Measurements from ENCODE around the gene RNF32.

Gene RNF32

DNA sequence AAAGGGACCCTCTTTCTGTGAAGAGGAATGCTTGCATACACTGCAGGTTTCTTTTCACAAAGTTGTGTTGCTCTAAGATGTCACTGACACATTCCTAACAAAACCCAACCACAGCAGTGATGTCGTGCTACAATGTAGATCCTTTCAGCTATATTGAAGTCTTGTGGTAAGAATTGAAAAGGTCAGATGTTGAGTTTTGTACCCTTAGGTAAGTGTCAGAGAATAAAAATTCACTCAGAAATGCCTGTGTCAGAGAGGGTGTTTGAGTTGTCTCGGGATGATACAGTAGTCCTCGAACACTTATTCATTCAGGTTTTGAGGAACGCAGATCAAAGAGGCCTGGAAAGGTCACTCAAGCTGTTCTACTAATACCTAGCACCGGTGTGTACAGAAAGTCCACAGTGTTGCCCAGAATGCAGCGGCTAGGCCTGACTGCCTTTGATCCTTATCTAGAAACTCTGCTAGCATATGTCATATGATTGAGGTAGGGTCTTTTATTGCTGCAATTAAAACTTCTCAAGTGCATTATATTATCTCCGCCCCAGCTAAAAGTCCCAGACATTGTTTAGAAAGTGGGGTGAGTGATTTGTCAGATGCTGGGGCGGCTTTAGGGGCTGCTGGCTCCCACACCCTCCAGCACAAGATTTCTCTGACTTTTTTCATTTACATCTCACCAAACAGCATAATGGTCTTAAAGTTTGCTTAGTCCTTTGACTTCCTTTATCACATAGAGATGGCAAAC is 26.0 kb downstream of the RNF32 start:
- DNase-seq: no peak
- TF ChIP-seq, protein P1, sequence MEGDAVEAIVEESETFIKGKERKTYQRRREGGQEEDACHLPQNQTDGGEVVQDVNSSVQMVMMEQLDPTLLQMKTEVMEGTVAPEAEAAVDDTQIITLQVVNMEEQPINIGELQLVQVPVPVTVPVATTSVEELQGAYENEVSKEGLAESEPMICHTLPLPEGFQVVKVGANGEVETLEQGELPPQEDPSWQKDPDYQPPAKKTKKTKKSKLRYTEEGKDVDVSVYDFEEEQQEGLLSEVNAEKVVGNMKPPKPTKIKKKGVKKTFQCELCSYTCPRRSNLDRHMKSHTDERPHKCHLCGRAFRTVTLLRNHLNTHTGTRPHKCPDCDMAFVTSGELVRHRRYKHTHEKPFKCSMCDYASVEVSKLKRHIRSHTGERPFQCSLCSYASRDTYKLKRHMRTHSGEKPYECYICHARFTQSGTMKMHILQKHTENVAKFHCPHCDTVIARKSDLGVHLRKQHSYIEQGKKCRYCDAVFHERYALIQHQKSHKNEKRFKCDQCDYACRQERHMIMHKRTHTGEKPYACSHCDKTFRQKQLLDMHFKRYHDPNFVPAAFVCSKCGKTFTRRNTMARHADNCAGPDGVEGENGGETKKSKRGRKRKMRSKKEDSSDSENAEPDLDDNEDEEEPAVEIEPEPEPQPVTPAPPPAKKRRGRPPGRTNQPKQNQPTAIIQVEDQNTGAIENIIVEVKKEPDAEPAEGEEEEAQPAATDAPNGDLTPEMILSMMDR (IDR thresholded peaks at IDR 0.05; ENCODE audit: low read depth, low read length): no peak
- Histone ChIP-seq H3K4me1 (peaks cover 4% of the 10 kb centered on the region), H3K9me3 (no peaks in the 10 kb centered on the region), H3K36me3 (0 out of 2 replicates have a peak, but pooled peaks cover 5% of the 10 kb centered on the region), H3K4me3 (ENCODE audit: low read depth, low read length) (no peak overlapping the region), H3K27me3 (no peaks in the 10 kb centered on the region)

DNA sequence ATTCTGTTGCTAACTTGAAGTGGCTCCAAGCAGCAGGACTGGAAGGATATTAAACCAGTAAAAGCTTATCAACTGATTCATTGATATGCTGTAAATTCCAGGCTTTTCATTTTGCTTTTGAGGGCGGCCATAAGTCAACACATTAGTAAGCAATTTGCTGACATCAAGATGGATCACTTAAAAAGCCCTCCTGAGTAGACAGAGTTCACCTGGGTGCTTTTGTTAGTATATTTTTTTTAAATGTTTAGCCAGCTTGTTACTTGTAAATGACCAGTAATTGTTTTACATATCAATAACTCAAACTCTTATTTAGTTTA is 26.5 kb downstream of the RNF32 start:
- no peak overlapping the region for H3K4me3 ChIP-seq (ENCODE audit: low read depth, low read length)
- DNase-seq: no peak
- no peaks in the 10 kb centered on the region for H3K27me3 ChIP-seq
- peaks cover 4% of the 10 kb centered on the region for H3K4me1 ChIP-seq
- TF ChIP-seq, protein P1 (IDR thresholded peaks at IDR 0.05; ENCODE audit: low read depth, low read length): no peak
- H3K36me3 ChIP-seq: 0 out of 2 replicates have a peak, but pooled peaks cover under 1% of the 10 kb centered on the region
- H3K9me3 ChIP-seq: no peaks in the 10 kb centered on the region

DNA sequence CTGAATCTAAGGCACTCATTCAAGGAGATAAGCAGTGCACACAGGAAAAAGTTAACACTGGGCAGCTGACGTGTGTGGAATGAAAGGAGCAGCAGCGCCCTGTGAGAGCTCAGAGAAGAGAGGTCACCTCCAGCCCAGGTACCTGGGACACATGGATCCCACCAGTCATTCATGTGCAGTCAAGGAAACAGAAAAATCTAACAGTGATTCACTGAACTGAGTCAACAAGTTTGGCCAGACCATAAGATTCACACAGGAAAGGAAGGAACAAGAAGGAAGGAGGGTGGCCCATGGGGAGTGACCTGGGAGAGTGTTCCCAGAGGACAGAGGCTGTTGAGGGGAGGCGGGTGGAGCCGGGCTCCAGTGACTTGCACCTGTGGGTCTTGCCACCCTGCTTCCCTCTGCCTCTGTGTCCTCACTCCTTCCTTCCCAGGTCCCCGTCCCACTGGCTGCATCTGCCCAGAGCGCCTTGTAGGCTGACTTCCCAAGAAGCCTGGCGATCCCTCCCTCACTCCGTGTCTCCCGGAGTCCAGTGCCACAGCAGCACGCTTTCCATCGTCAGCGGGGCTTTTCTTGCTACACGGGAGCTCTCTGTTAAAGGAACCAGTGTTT is 27.7 kb downstream of the RNF32 start:
- Histone ChIP-seq H3K27me3 (no peaks in the 10 kb centered on the region), H3K9me3 (no peaks in the 10 kb centered on the region), H3K4me3 (ENCODE audit: low read depth, low read length) (no peak overlapping the region), H3K36me3 (no peaks in the 10 kb centered on the region), H3K4me1 (peaks cover 4% of the 10 kb centered on the region)
- TF ChIP-seq, protein P1 (IDR thresholded peaks at IDR 0.05; ENCODE audit: low read depth, low read length): no peak
- no peak for DNase-seq

DNA sequence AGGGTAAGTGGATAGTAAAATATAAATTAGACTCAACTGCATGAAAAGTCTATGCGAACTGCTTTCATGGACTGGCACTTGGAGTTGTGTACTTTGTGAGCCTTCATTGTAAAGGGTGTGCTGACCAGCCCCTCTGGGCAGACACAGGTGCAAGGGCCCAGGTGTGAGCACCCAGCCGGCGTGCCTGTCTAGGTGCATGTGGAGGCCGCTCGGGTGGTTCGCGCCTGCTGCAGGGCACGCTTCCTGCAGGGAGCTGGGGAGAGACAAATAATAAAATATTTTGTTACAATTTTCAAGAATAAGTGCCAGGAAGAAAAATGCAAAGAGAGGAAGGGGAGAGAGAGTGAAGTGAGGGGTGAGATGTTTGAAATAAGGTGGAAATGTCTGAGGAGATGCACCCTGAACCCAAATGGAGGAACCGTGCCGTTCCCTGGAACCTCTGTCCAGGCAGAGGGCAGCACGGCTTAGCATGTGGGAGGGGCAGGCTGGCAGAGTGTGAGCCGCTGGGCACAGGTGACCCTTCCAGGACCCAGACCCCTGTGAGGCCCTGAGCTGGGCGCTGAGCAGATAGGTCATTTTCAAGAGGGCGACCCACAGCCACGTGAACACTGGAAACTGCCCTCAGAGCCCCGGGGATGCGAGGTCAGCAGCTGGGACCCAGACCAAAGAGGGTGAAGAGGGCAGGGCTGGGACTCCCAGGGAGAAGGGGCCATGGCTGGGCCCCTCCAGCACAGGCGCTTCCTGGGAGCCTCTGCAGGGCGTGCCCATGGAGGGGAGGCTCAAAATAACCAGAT is 28.7 kb downstream of the RNF32 start:
- TF ChIP-seq, protein P1 (IDR thresholded peaks at IDR 0.05; ENCODE audit: low read depth, low read length): no peak

DNA sequence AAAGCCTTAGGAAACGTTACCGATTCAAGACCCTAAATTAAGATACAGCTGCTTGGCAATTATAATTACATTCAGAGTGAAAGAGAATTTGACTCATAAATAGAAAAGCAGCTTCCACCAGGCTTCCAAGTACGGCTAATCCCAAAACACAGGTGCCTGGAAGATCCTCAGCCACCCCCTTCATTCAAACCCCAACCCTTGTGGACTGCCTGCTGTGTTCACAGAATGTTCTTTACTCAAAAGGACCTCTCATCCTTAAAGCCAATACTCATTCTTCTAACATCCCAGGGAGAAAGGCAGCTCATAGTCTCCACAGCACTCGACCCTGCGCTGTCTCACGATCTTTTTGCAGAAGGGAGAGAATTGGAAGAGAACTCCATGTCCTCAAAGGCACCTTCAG is 32.9 kb downstream of the RNF32 start:
- TF ChIP-seq, protein P1 (IDR thresholded peaks at IDR 0.05; ENCODE audit: low read depth, low read length): no peak
- peaks cover 7% of the 10 kb centered on the region for H3K36me3 ChIP-seq
- H3K4me3 ChIP-seq (ENCODE audit: low read depth, low read length): no peak overlapping the region
- no peak for DNase-seq
- no peaks in the 10 kb centered on the region for H3K27me3 ChIP-seq
- no peaks in the 10 kb centered on the region for H3K4me1 ChIP-seq
- no peaks in the 10 kb centered on the region for H3K9me3 ChIP-seq

More for the DNA sequence above, 28.7 kb downstream of the RNF32 start:
- no peak for DNase-seq
- Histone ChIP-seq H3K4me1 (peaks cover 4% of the 10 kb centered on the region), H3K9me3 (no peaks in the 10 kb centered on the region), H3K36me3 (no peaks in the 10 kb centered on the region), H3K27me3 (no peaks in the 10 kb centered on the region), H3K4me3 (ENCODE audit: low read depth, low read length) (no peak overlapping the region)
